Stimulated activated CD4-positive, alpha-beta T cell treated with anti-CD3 and anti-CD28 coated beads, Interleukin-1b, Interleukin-23, amount 100 ng/mL, for 48 hours (primary cell): ENCODE data around the gene ABRAXAS1.

Experiments
- DNase-seq: peaks from one replicate; pipeline ENCODE4 v3.0.0-alpha.2; 2020

ABRAXAS1 gene

GRCh38 chr4:83449009-83449408, 35.9 kb downstream of the ABRAXAS1 start:
- no peak for DNase-seq

- no peak for DNase-seq
These were observed 44.0 kb downstream of the ABRAXAS1 start for GRCh38 chr4:83440899-83441298.

GRCh38 chr4:83440148-83440814, 44.6 kb downstream of the ABRAXAS1 start:
- no peak for DNase-seq

GRCh38 chr4:83438719-83439118, 46.2 kb downstream of the ABRAXAS1 start:
- DNase-seq = no peak

- DNase-seq = no peak
These were observed 48.2 kb downstream of the ABRAXAS1 start for GRCh38 chr4:83436680-83437079.

GRCh38 chr4:83431200-83431599, 53.7 kb downstream of the ABRAXAS1 start:
- no peak for DNase-seq

- no peak for DNase-seq
These were observed 66.7 kb downstream of the ABRAXAS1 start for GRCh38 chr4:83418211-83418610.

GRCh38 chr4:83417566-83417965, 67.3 kb downstream of the ABRAXAS1 start:
- DNase-seq = no peak

- no peak for DNase-seq
These were observed 71.2 kb downstream of the ABRAXAS1 start for GRCh38 chr4:83413676-83414075.
